CD4-positive, alpha-beta memory T cell (primary cell): ENCODE results near the gene CFAP46. TPM values are rescaled to one million over a fixed set of nuclear protein-coding genes. Genes with fewer than 3 reads are reported as not detected.
"Not testable (repeated sequence)": the region's sequence is repeated elsewhere in the genome, so short reads cannot be mapped to it uniquely, and the experiment has no call there.

Experiments
- CTCF ChIA-PET: fragments of 350-600 bp; sonication (Branson Sonifier 250); formaldehyde crosslinking; loops from one replicate; lab custom pipeline; 2021; ENCODE audit warnings: inconsistent platforms; ENCODE audit not compliant: partially characterized antibody; lab: Charles Lee
- POLR2A ChIA-PET: fragments of 350-600 bp; sonication (Branson Sonifier 250); formaldehyde crosslinking; loops from one replicate; lab custom pipeline; 2021; ENCODE audit not compliant: partially characterized antibody; lab: Charles Lee
- DNase-seq, 5 donors: peaks; one replicate each; pipeline versions ENCODE4 v3.0.0 to v3.0.0-alpha.2; 2020 to 2022; ENCODE audit warnings: mixed read lengths in 1 of 5
- H3K27ac ChIP-seq: one replicate; pipeline ENCODE4 v1.7.0; 2013; ENCODE audit warnings: low read depth, low read length
- H3K27me3 ChIP-seq: 2 replicates; pipeline ENCODE4 v1.7.0; 2013; ENCODE audit warnings: mild to moderate bottlenecking, low read length, moderate library complexity; ENCODE audit not compliant: insufficient read depth
- H3K36me3 ChIP-seq: 2 replicates; pipeline ENCODE4 v1.7.0; 2013; ENCODE audit warnings: mild to moderate bottlenecking, low read length, moderate library complexity; ENCODE audit not compliant: insufficient read depth
- H3K4me1 ChIP-seq: 2 replicates; pipeline ENCODE4 v1.7.0; 2013; ENCODE audit warnings: mild to moderate bottlenecking, low read length, moderate library complexity; ENCODE audit not compliant: insufficient read depth
- H3K4me3 ChIP-seq, 2 donors: one replicate each; pipeline ENCODE4 v1.7.0; 2013; ENCODE audit warnings: low read length in 2 of 2, mild to moderate bottlenecking in 1 of 2
- H3K9me3 ChIP-seq, 2 donors: one replicate each; pipeline ENCODE4 v1.7.0; 2013; ENCODE audit warnings: low read length in 2 of 2, control low read depth in 1 of 2; ENCODE audit not compliant: control insufficient read depth in 1 of 2
- H3K27ac Mint-ChIP-seq, 7 donors: one replicate each; pipeline ENCODE4 v1.8.0; 2020 to 2021; ENCODE audit warnings: mixed read lengths in 7 of 7, mild to moderate bottlenecking in 6 of 7, inconsistent platforms in 3 of 7, moderate library complexity in 3 of 7
- H3K27me3 Mint-ChIP-seq, 2 donors: one replicate each; pipeline ENCODE4 v1.8.0; 2020 to 2021; ENCODE audit warnings: mixed read lengths in 2 of 2
- H3K36me3 Mint-ChIP-seq, 2 donors: one replicate each; pipeline ENCODE4 v1.8.0; 2020 to 2021; ENCODE audit warnings: mixed read lengths in 2 of 2, inconsistent platforms in 1 of 2, mild to moderate bottlenecking in 1 of 2
- H3K4me1 Mint-ChIP-seq, 4 donors: one replicate each; pipeline ENCODE4 v1.8.0; 2020 to 2021; ENCODE audit warnings: mixed read lengths in 4 of 4, mild to moderate bottlenecking in 1 of 4
- H3K4me3 Mint-ChIP-seq, 8 donors: one replicate each; pipeline ENCODE4 v1.8.0; 2020 to 2021; ENCODE audit warnings: mixed read lengths in 8 of 8, mild to moderate bottlenecking in 7 of 8, moderate library complexity in 6 of 8, inconsistent platforms in 3 of 8
- H3K9me3 Mint-ChIP-seq, 8 donors: one replicate each; pipeline ENCODE4 v1.8.0; 2020 to 2021; ENCODE audit warnings: mixed read lengths in 8 of 8, mild to moderate bottlenecking in 5 of 8, inconsistent platforms in 3 of 8, moderate library complexity in 1 of 8
- intact Hi-C: fragments of 100-400 bp; cut with micrococcal nuclease; formaldehyde crosslinking; loops from one replicate; pipeline ENCODE4 v1.15.1; 2023
- polyA plus RNA-seq, 2 donors: library from polyadenylated mRNA; unstranded; fragments of 300-500 nt; fragmentation: Illumina TruSeq; gene quantifications; one replicate each; pipeline ENCODE4 v1.2.3, GENCODE V29; 2021
- total RNA-seq, 2 experiments: library from RNA; stranded (reverse); gene quantifications; one replicate each; pipeline ENCODE4 v1.2.3, GENCODE V29; 2021

The CFAP46 gene
- total and polyA plus RNA-seq, 4 experiments from 2014 or later, result not detected

- POLR2A ChIA-PET, H3K4me1 Mint-ChIP-seq, H3K27ac ChIP-seq, DNase-seq, H3K27me3 ChIP-seq, intact Hi-C loops, H3K27me3 Mint-ChIP-seq, CTCF ChIA-PET, H3K4me1 ChIP-seq, H3K4me3 Mint-ChIP-seq, H3K36me3 ChIP-seq, H3K36me3 Mint-ChIP-seq, H3K4me3 ChIP-seq, H3K9me3 ChIP-seq, H3K27ac Mint-ChIP-seq: not testable (repeated sequence)
- peaks cover 5 to 21% (median 12%) of the 10 kb centered on the region in 8 donors for H3K9me3 Mint-ChIP-seq
Observed at GRCh38 chr10:132843276-132843675, 99.1 kb downstream of the CFAP46 start.

- Histone ChIP-seq H3K36me3 (no peaks in the 10 kb centered on the region), H3K9me3 (no peaks in the 10 kb centered on the region), H3K4me3 (no peak overlapping the region), H3K4me1 (no peaks in the 10 kb centered on the region), H3K27me3 (no peaks in the 10 kb centered on the region), H3K27ac (no peak overlapping the region)
- H3K9me3 Mint-ChIP-seq, result peaks cover 5 to 21% (median 12%) of the 10 kb centered on the region in 8 donors
- DNase-seq, result no peak
- no peak overlapping the region for H3K27ac Mint-ChIP-seq
- intact Hi-C loops, result no loop called here
- H3K4me3 Mint-ChIP-seq, result no peak overlapping the region
- H3K27me3 Mint-ChIP-seq, result peaks cover 0 to 1% of the 10 kb centered on the region in 2 donors
- no peaks in the 10 kb centered on the region for H3K4me1 Mint-ChIP-seq
- peaks cover 0 to 3% of the 10 kb centered on the region in 2 donors for H3K36me3 Mint-ChIP-seq
- CTCF ChIA-PET, result no interaction called here
- POLR2A ChIA-PET, result no interaction called here
Observed at GRCh38 chr10:132842397-132842796, 100.0 kb downstream of the CFAP46 start.

GRCh38 chr10:132841615-132841975, 100.8 kb downstream of the CFAP46 start:
- H3K4me3 Mint-ChIP-seq, result no peak overlapping the region
- H3K27ac Mint-ChIP-seq, result no peak overlapping the region
- H3K9me3 Mint-ChIP-seq, result peaks cover 5 to 21% (median 12%) of the 10 kb centered on the region in 8 donors
- no peaks in the 10 kb centered on the region for H3K4me1 Mint-ChIP-seq
- peaks cover 0 to 1% of the 10 kb centered on the region in 2 donors for H3K27me3 Mint-ChIP-seq
- no peak overlapping the region for H3K27ac ChIP-seq
- no peaks in the 10 kb centered on the region for H3K36me3 ChIP-seq
- no peaks in the 10 kb centered on the region for H3K9me3 ChIP-seq
- CTCF ChIA-PET, result interaction anchor here (1.4 kb wide), 1 partner anchor 11 kb away, joined by 3 read pairs; no protein-coding TSS in a partner anchor
- intact Hi-C loops, result no loop called here
- DNase-seq, result no peak
- POLR2A ChIA-PET, result no interaction called here
- H3K27me3 ChIP-seq, result no peaks in the 10 kb centered on the region
- peaks cover 0 to 3% of the 10 kb centered on the region in 2 donors for H3K36me3 Mint-ChIP-seq
- H3K4me1 ChIP-seq, result no peaks in the 10 kb centered on the region
- no peak overlapping the region for H3K4me3 ChIP-seq

GRCh38 chr10:132840698-132841614, 101.4 kb downstream of the CFAP46 start:
- ChIA-PET CTCF (interaction anchor here (1.4 kb wide), 1 partner anchor 11 kb away, joined by 3 read pairs; no protein-coding TSS in a partner anchor), POLR2A (no interaction called here)
- Histone ChIP-seq H3K27ac (no peak overlapping the region), H3K27me3 (no peaks in the 10 kb centered on the region), H3K4me1 (no peaks in the 10 kb centered on the region), H3K4me3 (no peak overlapping the region), H3K36me3 (no peaks in the 10 kb centered on the region), H3K9me3 (no peaks in the 10 kb centered on the region)
- peaks cover 0 to 3% of the 10 kb centered on the region in 2 donors for H3K36me3 Mint-ChIP-seq
- no peaks in the 10 kb centered on the region for H3K4me1 Mint-ChIP-seq
- peaks cover 5 to 21% (median 12%) of the 10 kb centered on the region in 8 donors for H3K9me3 Mint-ChIP-seq
- DNase-seq, result no peak
- no peak overlapping the region for H3K4me3 Mint-ChIP-seq
- intact Hi-C loops, result no loop called here
- peaks cover 0 to 1% of the 10 kb centered on the region in 2 donors for H3K27me3 Mint-ChIP-seq
- no peak overlapping the region for H3K27ac Mint-ChIP-seq

- Mint-ChIP-seq H3K9me3 (peaks cover 5 to 19% (median 12%) of the 10 kb centered on the region in 8 donors), H3K4me1 (no peaks in the 10 kb centered on the region), H3K27me3 (peaks cover 0 to 1% of the 10 kb centered on the region in 2 donors), H3K36me3 (peaks cover 0 to 3% of the 10 kb centered on the region in 2 donors), H3K4me3 (no peak overlapping the region), H3K27ac (no peak overlapping the region)
- Histone ChIP-seq H3K27me3 (no peaks in the 10 kb centered on the region), H3K27ac (no peak overlapping the region), H3K36me3 (no peaks in the 10 kb centered on the region), H3K4me3 (no peak overlapping the region), H3K4me1 (no peaks in the 10 kb centered on the region), H3K9me3 (no peaks in the 10 kb centered on the region)
- no peak for DNase-seq
- intact Hi-C loops, result no loop called here
- CTCF ChIA-PET, result no interaction called here
- POLR2A ChIA-PET, result no interaction called here
Observed at GRCh38 chr10:132839061-132839460, 103.3 kb downstream of the CFAP46 start.

GRCh38 chr10:132838346-132838970, 103.9 kb downstream of the CFAP46 start:
- ChIA-PET CTCF (no interaction called here), POLR2A (no interaction called here)
- DNase-seq, result no peak
- H3K4me3 ChIP-seq, result no peak overlapping the region
- H3K4me1 Mint-ChIP-seq, result no peaks in the 10 kb centered on the region
- no peaks in the 10 kb centered on the region for H3K9me3 ChIP-seq
- peaks cover 0 to 1% of the 10 kb centered on the region in 2 donors for H3K27me3 Mint-ChIP-seq
- no peak overlapping the region for H3K27ac Mint-ChIP-seq
- H3K9me3 Mint-ChIP-seq, result peaks cover 5 to 19% (median 12%) of the 10 kb centered on the region in 8 donors
- intact Hi-C loops, result no loop called here
- H3K36me3 Mint-ChIP-seq, result peaks cover 0 to 3% of the 10 kb centered on the region in 2 donors
- H3K36me3 ChIP-seq, result no peaks in the 10 kb centered on the region
- H3K27me3 ChIP-seq, result no peaks in the 10 kb centered on the region
- H3K27ac ChIP-seq, result no peak overlapping the region
- H3K4me1 ChIP-seq, result no peaks in the 10 kb centered on the region
- H3K4me3 Mint-ChIP-seq, result no peak overlapping the region

- H3K27me3 ChIP-seq, result no peaks in the 10 kb centered on the region
- H3K27ac Mint-ChIP-seq, result no peak overlapping the region
- H3K27ac ChIP-seq, result no peak overlapping the region
- H3K36me3 ChIP-seq, result no peaks in the 10 kb centered on the region
- H3K36me3 Mint-ChIP-seq, result peaks cover 0 to 3% of the 10 kb centered on the region in 2 donors
- H3K4me1 ChIP-seq, result no peaks in the 10 kb centered on the region
- ChIA-PET POLR2A (no interaction called here), CTCF (no interaction called here)
- peaks cover 5 to 15% (median 11%) of the 10 kb centered on the region in 8 donors for H3K9me3 Mint-ChIP-seq
- H3K4me1 Mint-ChIP-seq, result no peaks in the 10 kb centered on the region
- no peaks in the 10 kb centered on the region for H3K9me3 ChIP-seq
- no peak overlapping the region for H3K4me3 Mint-ChIP-seq
- peaks cover 0 to 1% of the 10 kb centered on the region in 2 donors for H3K27me3 Mint-ChIP-seq
- no peak for DNase-seq
- intact Hi-C loops, result no loop called here
- H3K4me3 ChIP-seq, result no peak overlapping the region
Observed at GRCh38 chr10:132837905-132838304, 104.5 kb downstream of the CFAP46 start.
